PC-3 (cell line): ENCODE results near the gene TCF7L1. TPM values are rescaled to one million over a fixed set of nuclear protein-coding genes. Genes with fewer than 3 reads are reported as not detected.
A peak's percentile ranks its signal among the peaks of the same experiment; 100 is the strongest.

Experiments
- ATAC-seq: fragments of 200-7000 bp; cut with Tn5 transposase; 2 replicates; pipeline ENCODE4 v1.9.1; 2020; ENCODE audit warnings: mild to moderate bottlenecking, moderate library complexity
- BruUV-seq: library from RNA; stranded (reverse); fragments of 400-500 nt; replicated peaks from 2 replicates; lab custom pipeline; 2021; lab: Mats Ljungman, UMichigan
- CTCF ChIA-PET: fragments of 300-600 bp; sonication (Branson Sonifier 250); formaldehyde crosslinking; loops from one replicate; lab custom pipeline; 2022; ENCODE audit warnings: antibody characterized with exemption; lab: Charles Lee
- POLR2A ChIA-PET: fragments of 300-600 bp; sonication (Branson Sonifier 250); formaldehyde crosslinking; loops from one replicate; lab custom pipeline; 2022; ENCODE audit warnings: antibody characterized with exemption; ENCODE audit not compliant: unreplicated experiment; lab: Charles Lee
- DNase-seq: peaks from one replicate; pipeline ENCODE4 v3.0.0-alpha.2; 2015
- H2AFZ ChIP-seq: fragments of 300-600 bp; sonication (generic); 2 replicates; pipeline ENCODE4 v1.6.0; 2016; ENCODE audit warnings: antibody characterized with exemption, low read length
- H3F3A ChIP-seq: fragments of 300-600 bp; sonication (generic); one replicate; pipeline ENCODE4 v1.6.0; 2017; ENCODE audit warnings: antibody characterized with exemption, low read length, control low read depth, mild to moderate bottlenecking; ENCODE audit not compliant: unreplicated experiment
- H3K27ac ChIP-seq: fragments of 300-600 bp; sonication (generic); 2 replicates; pipeline ENCODE4 v1.5.1; 2016; ENCODE audit warnings: mild to moderate bottlenecking, low read length
- H3K27me3 ChIP-seq: fragments of 300-600 bp; sonication (generic); 2 replicates; pipeline ENCODE4 v1.6.1; 2016; ENCODE audit warnings: low read length, mixed read lengths
- H3K36me3 ChIP-seq: fragments of 300-600 bp; sonication (generic); 2 replicates; pipeline ENCODE4 v1.6.1; 2016; ENCODE audit warnings: low read depth, mixed run types, low read length, mixed read lengths
- H3K4me1 ChIP-seq: fragments of 300-600 bp; sonication (generic); 2 replicates; pipeline ENCODE4 v1.5.1; 2016; ENCODE audit warnings: low read length; ENCODE audit not compliant: insufficient read depth
- H3K4me2 ChIP-seq: fragments of 300-600 bp; sonication (generic); 2 replicates; pipeline ENCODE4 v1.6.0; 2016; ENCODE audit warnings: low read length
- H3K4me3 ChIP-seq: fragments of 300-600 bp; sonication (generic); 2 replicates; pipeline ENCODE4 v1.5.1; 2016; ENCODE audit warnings: mild to moderate bottlenecking, low read length, mixed read lengths
- H3K79me2 ChIP-seq: fragments of 300-600 bp; sonication (generic); 2 replicates; pipeline ENCODE4 v1.6.1; 2017; ENCODE audit warnings: low read length, mixed read lengths
- H3K9ac ChIP-seq: fragments of 300-600 bp; sonication (generic); 2 replicates; pipeline ENCODE4 v1.6.0; 2016; ENCODE audit warnings: mild to moderate bottlenecking, low read length
- H3K9me2 ChIP-seq: fragments of 300-600 bp; sonication (generic); replicated peaks from 2 replicates; pipeline ENCODE4 v1.6.1; 2016; ENCODE audit warnings: mixed run types, low read length, mixed read lengths
- H3K9me3 ChIP-seq: fragments of 300-600 bp; sonication (generic); 2 replicates; pipeline ENCODE4 v1.6.1; 2016; ENCODE audit warnings: low read length, mixed read lengths
- H4K20me1 ChIP-seq: fragments of 300-600 bp; sonication (generic); 2 replicates; pipeline ENCODE4 v1.6.1; 2016; ENCODE audit warnings: low read length, mixed read lengths
- EZH2 ChIP-seq: fragments of 300-600 bp; sonication (generic); IDR thresholded peaks from one replicate; pipeline ENCODE4 v1.6.1; 2017; ENCODE audit warnings: antibody characterized with exemption, mild to moderate bottlenecking, low read length; ENCODE audit not compliant: unreplicated experiment
- EZH2phosphoT487 ChIP-seq: fragments of 300-600 bp; sonication (generic); IDR thresholded peaks from 2 replicates; pipeline ENCODE4 v1.6.1; 2018; ENCODE audit warnings: mild to moderate bottlenecking, antibody characterized with exemption, low read length, borderline replicate concordance
- intact Hi-C: fragments of 100-400 bp; cut with micrococcal nuclease; formaldehyde crosslinking; loops from 2 replicates; pipeline ENCODE4 v1.9.0; 2023
- total RNA-seq: library from RNA; depleted of rRNA; stranded (reverse); fragments of >200 nt; gene quantifications from 2 replicates; pipeline ENCODE4 v1.2.3, GENCODE V29; 2014
- TF ChIP-seq, protein P1 (sequence below): fragments of 300-600 bp; sonication (generic); conservative IDR thresholded peaks from 2 replicates; pipeline ENCODE4 v1.5.1; 2017; ENCODE audit warnings: antibody characterized with exemption, low read depth, mild to moderate bottlenecking, low read length

The TCF7L1 gene
- total RNA-seq, 1 experiment from 2014 or later: 1.8 TPM

DNA sequence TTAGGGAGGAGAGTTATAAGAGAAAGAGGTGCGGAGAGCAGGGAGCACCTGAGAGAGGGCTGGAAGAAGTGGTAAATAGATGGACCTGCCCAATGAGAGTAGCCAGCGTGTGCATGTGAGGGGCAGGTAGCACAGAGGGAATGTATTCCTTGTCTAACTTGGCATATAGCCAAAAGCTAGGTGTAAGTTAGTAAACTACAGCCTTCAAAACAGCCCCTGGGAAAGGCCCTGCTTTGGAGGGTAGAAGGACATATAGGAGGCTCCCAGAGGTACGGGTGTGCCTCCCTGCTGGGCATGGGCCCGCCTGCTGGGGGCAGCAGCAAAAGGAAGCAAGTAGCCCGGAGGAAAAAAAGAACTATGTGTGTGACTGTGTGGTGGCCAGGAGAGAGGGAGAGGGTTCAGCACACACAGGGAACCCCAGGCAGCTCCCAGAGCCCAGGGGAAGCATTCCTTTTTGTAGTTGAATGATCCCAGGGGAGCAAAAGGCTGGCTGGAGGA is 48.0 kb downstream of the TCF7L1 start:
- ATAC-seq (no peak), DNase-seq (no peak)
- TF ChIP-seq, protein P1, sequence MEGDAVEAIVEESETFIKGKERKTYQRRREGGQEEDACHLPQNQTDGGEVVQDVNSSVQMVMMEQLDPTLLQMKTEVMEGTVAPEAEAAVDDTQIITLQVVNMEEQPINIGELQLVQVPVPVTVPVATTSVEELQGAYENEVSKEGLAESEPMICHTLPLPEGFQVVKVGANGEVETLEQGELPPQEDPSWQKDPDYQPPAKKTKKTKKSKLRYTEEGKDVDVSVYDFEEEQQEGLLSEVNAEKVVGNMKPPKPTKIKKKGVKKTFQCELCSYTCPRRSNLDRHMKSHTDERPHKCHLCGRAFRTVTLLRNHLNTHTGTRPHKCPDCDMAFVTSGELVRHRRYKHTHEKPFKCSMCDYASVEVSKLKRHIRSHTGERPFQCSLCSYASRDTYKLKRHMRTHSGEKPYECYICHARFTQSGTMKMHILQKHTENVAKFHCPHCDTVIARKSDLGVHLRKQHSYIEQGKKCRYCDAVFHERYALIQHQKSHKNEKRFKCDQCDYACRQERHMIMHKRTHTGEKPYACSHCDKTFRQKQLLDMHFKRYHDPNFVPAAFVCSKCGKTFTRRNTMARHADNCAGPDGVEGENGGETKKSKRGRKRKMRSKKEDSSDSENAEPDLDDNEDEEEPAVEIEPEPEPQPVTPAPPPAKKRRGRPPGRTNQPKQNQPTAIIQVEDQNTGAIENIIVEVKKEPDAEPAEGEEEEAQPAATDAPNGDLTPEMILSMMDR: 0 out of 2 replicates have a peak, but pooled peaks have one; percentile 8
- TF ChIP-seq EZH2: no peak
- no peak for TF ChIP-seq EZH2phosphoT487
- Histone ChIP-seq H3K9me2 (no peaks in the 10 kb centered on the region), H3K4me1 (peaks cover 24% of the 10 kb centered on the region), H3F3A (no peaks in the 10 kb centered on the region), H3K36me3 (no peaks in the 10 kb centered on the region), H3K4me2 (no peak overlapping the region), H3K27ac (no peak overlapping the region), H3K4me3 (no peak overlapping the region), H3K9me3 (no peaks in the 10 kb centered on the region), H3K27me3 (no peaks in the 10 kb centered on the region), H2AFZ (no peak overlapping the region), H3K9ac (no peak overlapping the region), H3K79me2 (no peaks in the 10 kb centered on the region), H4K20me1 (no peaks in the 10 kb centered on the region)
- BruUV-seq: no TSS peak
- intact Hi-C loops: no loop called here
- CTCF ChIA-PET: no interaction called here
- POLR2A ChIA-PET: no interaction called here

DNA sequence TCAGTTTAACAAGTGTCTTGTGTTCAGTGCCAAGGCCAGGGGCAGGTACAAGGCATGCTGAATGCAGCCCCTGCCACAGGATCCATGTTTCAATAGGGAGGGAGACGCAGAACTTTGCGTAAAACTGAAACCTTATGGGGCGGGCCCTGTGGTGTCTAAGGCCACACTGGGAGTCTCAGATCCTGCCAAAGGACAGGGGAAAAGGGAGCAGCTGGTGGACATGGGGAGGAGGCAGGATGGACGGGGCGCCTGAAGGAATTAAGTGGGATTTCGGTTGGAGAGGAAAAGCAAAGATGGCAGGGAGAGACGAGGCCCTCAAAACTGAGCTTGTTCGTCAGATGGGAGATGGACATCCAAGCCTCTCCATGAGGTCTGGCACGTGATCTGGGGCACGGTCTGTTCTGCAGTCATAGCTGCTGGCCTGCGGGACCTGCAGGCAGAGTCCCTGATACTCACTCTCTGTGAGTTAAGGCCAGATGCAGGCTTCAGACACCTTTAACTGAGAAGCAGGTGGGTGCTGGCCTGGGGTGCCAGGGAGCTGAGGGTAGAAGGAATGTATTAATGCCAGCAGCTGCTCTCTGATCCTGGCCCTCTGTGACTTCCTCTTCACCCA is 48.8 kb downstream of the TCF7L1 start:
- POLR2A ChIA-PET: no interaction called here
- intact Hi-C loops: no loop called here
- CTCF ChIA-PET: no interaction called here

DNA sequence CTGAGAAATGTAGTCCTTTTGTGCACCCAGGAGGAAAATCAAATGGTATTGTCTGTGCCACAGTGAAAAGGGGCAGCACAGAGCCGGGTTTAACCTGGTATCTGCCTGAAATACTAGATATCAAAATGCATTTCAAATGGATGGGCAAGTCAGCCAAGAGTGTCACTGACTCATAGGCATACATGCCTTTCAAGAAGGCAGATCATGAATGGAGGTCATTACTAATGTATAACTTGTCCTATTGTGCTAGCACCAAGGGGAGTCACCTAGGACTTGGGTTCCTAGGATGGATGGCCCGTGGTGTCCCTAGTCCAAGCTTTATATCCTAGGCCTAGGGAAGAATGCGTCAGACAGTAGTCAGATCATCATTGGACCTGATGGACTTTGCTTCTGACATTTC is 49.9 kb downstream of the TCF7L1 start:
- intact Hi-C loops: no loop called here
- Histone ChIP-seq H3K79me2 (no peaks in the 10 kb centered on the region), H3K4me2 (no peak overlapping the region), H3K4me3 (no peak overlapping the region), H3K27me3 (no peaks in the 10 kb centered on the region), H3K9me3 (no peaks in the 10 kb centered on the region), H3K9me2 (no peaks in the 10 kb centered on the region), H3K27ac (no peak overlapping the region), H3F3A (no peaks in the 10 kb centered on the region), H2AFZ (no peak overlapping the region), H3K9ac (no peak overlapping the region), H3K4me1 (peaks cover 16% of the 10 kb centered on the region; the same call in 1 of the 2 replicates), H3K36me3 (no peaks in the 10 kb centered on the region), H4K20me1 (no peaks in the 10 kb centered on the region)
- TF ChIP-seq EZH2phosphoT487 (no peak), EZH2 (no peak)
- TF ChIP-seq, protein P1: no peak
- BruUV-seq: no TSS peak
- DNase-seq: peak; percentile 31
- peak; percentile 46 for ATAC-seq
- ChIA-PET CTCF (no interaction called here), POLR2A (no interaction called here)

More for the DNA sequence above, 48.8 kb downstream of the TCF7L1 start:
- Histone ChIP-seq H3F3A (no peaks in the 10 kb centered on the region), H3K9me3 (no peaks in the 10 kb centered on the region), H3K4me3 (no peak overlapping the region), H3K4me2 (no peak overlapping the region), H3K36me3 (no peaks in the 10 kb centered on the region), H3K9ac (no peak overlapping the region), H3K79me2 (no peaks in the 10 kb centered on the region), H3K4me1 (peaks cover 20% of the 10 kb centered on the region; the same call in 1 of the 2 replicates), H4K20me1 (no peaks in the 10 kb centered on the region), H3K27me3 (no peaks in the 10 kb centered on the region), H2AFZ (no peak overlapping the region), H3K9me2 (no peaks in the 10 kb centered on the region), H3K27ac (no peak overlapping the region)
- ATAC-seq: no peak
- no peak for TF ChIP-seq EZH2
- TF ChIP-seq, protein P1: no peak
- TF ChIP-seq EZH2phosphoT487: no peak
- BruUV-seq: no TSS peak
- no peak for DNase-seq
